Lower lobe of right lung (tissue), 2 donors: ENCODE data around the gene CEP164. TPM values are rescaled to one million over a fixed set of nuclear protein-coding genes. Genes with fewer than 3 reads are reported as not detected.

Experiments
- ATAC-seq, 2 donors: fragments of 200-7000 bp; cut with Tn5 transposase; one replicate each; pipeline ENCODE4 v1.9.1; 2020 to 2022; ENCODE audit warnings: mild to moderate bottlenecking in 2 of 2, moderate library complexity in 2 of 2
- DNase-seq: peaks from one replicate; pipeline ENCODE4 v3.0.0-alpha.2; 2020
- H3K27ac ChIP-seq: fragments of 200-600 bp; one replicate; pipeline ENCODE4 v1.8.0; 2022
- H3K27me3 ChIP-seq: fragments of 200-600 bp; one replicate; pipeline ENCODE4 v1.8.0; 2022; ENCODE audit warnings: low read depth
- H3K36me3 ChIP-seq: fragments of 200-600 bp; one replicate; pipeline ENCODE4 v1.8.0; 2022; ENCODE audit warnings: mild to moderate bottlenecking
- H3K4me1 ChIP-seq: fragments of 200-600 bp; one replicate; pipeline ENCODE4 v1.8.0; 2022
- H3K4me3 ChIP-seq: fragments of 200-600 bp; one replicate; pipeline ENCODE4 v1.8.0; 2022; ENCODE audit warnings: mild to moderate bottlenecking
- H3K9me3 ChIP-seq: fragments of 200-600 bp; one replicate; pipeline ENCODE4 v1.8.0; 2022
- intact Hi-C: fragments of 100-400 bp; cut with DNase I; formaldehyde crosslinking; loops from one replicate; pipeline ENCODE4 v1.11.0; 2022
- total RNA-seq: library from RNA; stranded (reverse); fragmentation: NEBNext Ultra II Directional; extraction: Animal tissue kit (Norgen Biotek cat#: 25700); gene quantifications from one replicate; pipeline ENCODE4 v1.2.1, GENCODE V29; 2021
- TF ChIP-seq, protein P1 (sequence below): fragments of 200-600 bp; IDR thresholded peaks from one replicate; pipeline ENCODE4 v1.8.0; 2022; ENCODE audit warnings: antibody characterized with exemption, mild to moderate bottlenecking
- donor health status: DM: no; HTN: yes; CAD: no; lungs with severe emphysema.

Gene CEP164
- total RNA-seq, 1 donor from 2014 or later = 27.3 TPM

DNA sequence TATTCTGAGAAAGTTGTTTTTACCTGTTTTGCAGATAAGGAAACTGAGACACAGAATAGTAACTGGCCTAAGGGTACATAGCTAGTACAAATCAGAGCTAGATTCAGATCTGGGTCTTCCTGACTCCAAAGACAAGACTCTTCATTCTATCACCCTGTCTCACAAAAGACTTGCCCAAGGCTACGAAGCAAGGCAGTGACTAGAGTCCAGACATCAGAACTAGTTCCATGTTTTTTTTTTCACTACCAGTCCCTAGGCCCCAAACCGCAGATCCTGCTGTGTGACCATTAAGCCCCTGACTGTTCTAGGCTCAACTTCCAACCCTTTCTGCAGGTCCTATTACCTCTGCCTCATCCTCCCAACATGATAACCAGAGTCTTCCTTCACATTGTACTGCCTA is 35.0 kb upstream of the CEP164 start:
- ATAC-seq (no peak), DNase-seq (no peak)
- Histone ChIP-seq H3K4me3 (no peak overlapping the region), H3K9me3 (no peaks in the 10 kb centered on the region), H3K27me3 (no peaks in the 10 kb centered on the region), H3K27ac (no peak overlapping the region), H3K4me1 (no peaks in the 10 kb centered on the region), H3K36me3 (peaks cover 64% of the 10 kb centered on the region)
- intact Hi-C loops = no loop called here
- TF ChIP-seq, protein P1, sequence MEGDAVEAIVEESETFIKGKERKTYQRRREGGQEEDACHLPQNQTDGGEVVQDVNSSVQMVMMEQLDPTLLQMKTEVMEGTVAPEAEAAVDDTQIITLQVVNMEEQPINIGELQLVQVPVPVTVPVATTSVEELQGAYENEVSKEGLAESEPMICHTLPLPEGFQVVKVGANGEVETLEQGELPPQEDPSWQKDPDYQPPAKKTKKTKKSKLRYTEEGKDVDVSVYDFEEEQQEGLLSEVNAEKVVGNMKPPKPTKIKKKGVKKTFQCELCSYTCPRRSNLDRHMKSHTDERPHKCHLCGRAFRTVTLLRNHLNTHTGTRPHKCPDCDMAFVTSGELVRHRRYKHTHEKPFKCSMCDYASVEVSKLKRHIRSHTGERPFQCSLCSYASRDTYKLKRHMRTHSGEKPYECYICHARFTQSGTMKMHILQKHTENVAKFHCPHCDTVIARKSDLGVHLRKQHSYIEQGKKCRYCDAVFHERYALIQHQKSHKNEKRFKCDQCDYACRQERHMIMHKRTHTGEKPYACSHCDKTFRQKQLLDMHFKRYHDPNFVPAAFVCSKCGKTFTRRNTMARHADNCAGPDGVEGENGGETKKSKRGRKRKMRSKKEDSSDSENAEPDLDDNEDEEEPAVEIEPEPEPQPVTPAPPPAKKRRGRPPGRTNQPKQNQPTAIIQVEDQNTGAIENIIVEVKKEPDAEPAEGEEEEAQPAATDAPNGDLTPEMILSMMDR = no peak

DNA sequence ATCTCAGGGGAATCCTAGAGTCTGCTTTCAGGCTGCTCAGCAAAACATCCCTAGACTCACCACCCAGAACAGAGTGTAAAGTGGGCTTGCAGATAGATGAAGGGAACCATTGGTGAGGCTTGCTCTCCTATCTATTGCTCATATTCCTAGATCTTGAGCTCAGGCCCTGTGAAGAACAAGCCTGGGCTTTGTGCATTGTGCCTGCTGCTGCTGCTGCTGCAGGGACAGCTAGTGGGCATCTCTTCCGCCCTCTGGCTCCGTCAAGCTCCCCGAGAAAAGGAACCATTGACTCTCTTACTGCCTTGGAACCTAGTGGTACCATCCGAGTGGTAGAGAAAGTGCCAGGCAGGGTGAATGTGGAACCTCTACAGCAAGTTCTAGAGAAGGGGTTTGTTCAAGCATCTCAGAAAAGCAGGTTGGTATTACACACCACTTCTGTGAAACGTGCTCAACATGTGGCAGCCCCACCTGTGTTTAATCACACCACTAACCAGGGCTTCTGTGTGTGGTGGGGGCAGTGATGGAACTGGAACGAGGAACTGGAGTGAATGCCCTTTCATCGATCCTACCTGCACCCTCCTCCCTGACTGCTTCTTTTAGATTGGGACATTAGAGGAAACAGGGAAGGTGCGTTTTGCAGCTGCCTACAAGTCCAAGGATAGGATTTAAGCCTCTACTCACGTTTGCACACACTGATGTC is 32.1 kb upstream of the CEP164 start:
- peaks cover 7% of the 10 kb centered on the region for H3K4me1 ChIP-seq
- ATAC-seq (no peak), DNase-seq (no peak)
- no peak overlapping the region for H3K27ac ChIP-seq
- peaks cover 36% of the 10 kb centered on the region for H3K36me3 ChIP-seq
- TF ChIP-seq, protein P1 = no peak
- H3K9me3 ChIP-seq = no peaks in the 10 kb centered on the region
- no peak overlapping the region for H3K4me3 ChIP-seq
- intact Hi-C loops = no loop called here
- H3K27me3 ChIP-seq = no peaks in the 10 kb centered on the region

DNA sequence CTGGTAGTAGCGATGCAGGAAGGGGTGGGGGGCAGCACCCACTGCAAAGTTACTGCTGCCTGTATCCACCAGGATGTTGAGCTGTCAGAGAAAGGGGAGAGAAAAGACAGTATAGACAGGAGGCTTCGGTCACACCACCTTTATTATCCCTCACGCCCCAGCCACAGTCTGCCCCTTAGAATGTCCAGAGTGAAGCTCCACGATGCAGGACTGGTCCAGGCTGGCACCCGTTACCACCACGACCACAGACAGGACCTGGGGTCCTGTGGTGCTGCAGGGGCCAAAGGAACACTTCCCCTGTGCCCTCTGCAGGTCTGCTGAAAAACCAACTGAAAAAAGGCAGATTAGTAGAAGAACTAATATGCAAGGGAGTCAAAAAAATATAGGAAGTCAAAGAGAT is 30.8 kb upstream of the CEP164 start:
- H3K4me1 ChIP-seq = peaks cover 9% of the 10 kb centered on the region
- H3K9me3 ChIP-seq = no peaks in the 10 kb centered on the region

DNA sequence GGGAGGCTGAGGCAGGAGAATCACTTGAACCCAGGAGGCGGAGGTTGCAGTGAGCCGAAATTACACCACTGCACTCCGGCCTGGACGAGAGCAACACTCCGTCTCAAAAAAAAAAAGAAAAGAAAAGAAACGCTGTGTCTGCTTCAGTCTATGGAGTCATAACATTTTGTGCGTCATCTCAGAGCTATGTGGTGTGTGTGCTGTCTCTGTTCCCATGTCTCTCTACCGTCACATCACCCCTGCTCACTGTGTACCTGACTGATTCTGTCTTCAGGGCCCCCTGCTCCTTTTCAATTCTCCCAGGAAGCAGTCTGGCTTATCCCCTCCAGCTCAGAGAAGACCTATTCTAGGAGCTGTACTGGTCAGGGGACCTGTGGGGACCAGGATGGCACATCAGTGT is 29.5 kb upstream of the CEP164 start:
- Histone ChIP-seq H3K4me3 (no peak overlapping the region), H3K27me3 (no peaks in the 10 kb centered on the region), H3K9me3 (no peaks in the 10 kb centered on the region), H3K27ac (no peak overlapping the region), H3K36me3 (peaks cover 12% of the 10 kb centered on the region), H3K4me1 (peaks cover 9% of the 10 kb centered on the region)
- intact Hi-C loops = no loop called here
- no peak for ATAC-seq
- DNase-seq = no peak
- TF ChIP-seq, protein P1 = no peak

More for the DNA sequence above, 30.8 kb upstream of the CEP164 start:
- DNase-seq (no peak), ATAC-seq (no peak)
- no peak overlapping the region for H3K27ac ChIP-seq
- peaks cover 23% of the 10 kb centered on the region for H3K36me3 ChIP-seq
- TF ChIP-seq, protein P1 = no peak
- intact Hi-C loops = no loop called here
- H3K27me3 ChIP-seq = no peaks in the 10 kb centered on the region
- no peak overlapping the region for H3K4me3 ChIP-seq

DNA sequence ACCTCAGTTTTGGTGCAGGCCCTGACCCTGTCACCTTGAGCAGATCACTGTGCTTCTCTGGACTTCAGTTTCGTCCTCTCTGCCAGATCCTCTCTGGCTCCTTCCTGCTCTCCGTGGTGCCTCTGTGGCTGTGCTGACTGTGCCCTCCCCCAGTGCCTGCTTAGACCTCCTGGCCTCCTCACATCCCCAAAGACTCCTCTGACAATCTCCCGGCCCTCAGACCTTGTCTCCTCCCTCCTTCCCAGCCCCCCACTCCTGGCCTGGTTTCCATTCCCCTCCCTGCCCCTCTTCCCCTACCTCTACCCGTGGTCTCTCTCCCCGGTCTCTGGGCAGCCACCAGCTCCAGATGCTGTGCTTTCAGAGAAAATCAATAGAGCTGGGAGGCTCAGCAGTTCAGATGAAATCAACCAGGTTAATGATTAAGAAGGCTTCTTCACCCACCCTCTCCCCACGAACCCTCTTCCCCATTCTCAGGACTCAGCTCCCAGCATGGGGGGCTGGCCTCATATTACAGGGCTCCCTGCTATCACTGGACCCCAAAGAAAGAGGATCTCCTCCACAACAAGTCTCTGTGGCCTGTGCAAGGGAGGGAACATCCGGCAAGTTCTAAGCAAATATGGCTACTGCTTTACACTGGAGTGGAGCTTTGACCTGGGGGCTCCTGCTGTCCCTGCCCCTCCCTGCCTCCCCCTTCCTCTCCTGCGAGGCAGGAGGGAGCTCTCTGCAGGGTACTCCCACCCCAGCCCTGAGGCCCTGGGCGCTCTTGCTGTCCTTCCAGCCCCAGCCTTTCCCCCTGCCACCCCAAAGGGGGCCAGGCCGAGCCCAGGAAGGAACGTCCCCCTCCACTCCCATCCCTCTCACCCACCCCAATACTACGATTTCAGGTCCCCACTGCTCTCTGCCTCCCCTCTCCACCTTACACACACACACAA is 28.0 kb upstream of the CEP164 start:
- TF ChIP-seq, protein P1 = no peak
- peak overlapping the region; percentile 17 for H3K4me3 ChIP-seq
- no peak overlapping the region for H3K27ac ChIP-seq
- no peaks in the 10 kb centered on the region for H3K27me3 ChIP-seq
- H3K9me3 ChIP-seq = no peaks in the 10 kb centered on the region
- intact Hi-C loops = no loop called here
- DNase-seq (no peak), ATAC-seq (no peak)
- H3K36me3 ChIP-seq = peaks cover 3% of the 10 kb centered on the region
- H3K4me1 ChIP-seq = peaks cover 9% of the 10 kb centered on the region
